ENCODE measurements around the gene GRIA1.

- TF ChIP-seq EP300 (IDR thresholded peaks at IDR 0.05) (no peak), CTCF (IDR thresholded peaks at IDR 0.05) (no peak)
Measured at GRCh38 chr5:153491856-153492255, 1.4 kb downstream of the GRIA1 start.
